ENCODE results near the gene RHBDL3. TPM values are rescaled to one million over a fixed set of nuclear protein-coding genes. Genes with fewer than 3 reads are reported as not detected.

The RHBDL3 gene
- total RNA-seq, 1 donor from 2014 or later, result 124 TPM

DNA sequence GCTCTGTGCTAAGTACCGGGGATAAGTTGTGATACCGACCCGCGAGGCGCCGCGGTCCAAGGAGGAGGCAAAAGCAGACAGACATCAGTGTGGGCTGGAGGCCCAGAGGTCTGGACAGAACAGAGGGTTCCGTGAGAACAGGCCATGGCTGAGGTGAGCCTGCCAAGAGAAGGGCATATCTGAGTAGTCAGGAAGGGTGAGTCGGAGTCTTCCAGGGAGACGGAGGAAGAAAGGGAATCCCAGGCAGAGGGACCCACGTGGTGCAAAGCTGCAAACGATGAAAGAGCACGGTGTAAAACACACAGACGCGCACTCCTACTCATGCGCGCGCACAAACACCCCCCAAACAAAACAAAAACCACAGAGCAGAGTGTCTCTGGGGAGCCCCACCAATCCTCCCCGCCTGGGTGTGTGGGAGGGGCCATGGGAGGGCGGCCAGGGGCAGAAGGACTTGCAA, 18.1 kb downstream of the RHBDL3 start:
- TF ChIP-seq, protein P1, sequence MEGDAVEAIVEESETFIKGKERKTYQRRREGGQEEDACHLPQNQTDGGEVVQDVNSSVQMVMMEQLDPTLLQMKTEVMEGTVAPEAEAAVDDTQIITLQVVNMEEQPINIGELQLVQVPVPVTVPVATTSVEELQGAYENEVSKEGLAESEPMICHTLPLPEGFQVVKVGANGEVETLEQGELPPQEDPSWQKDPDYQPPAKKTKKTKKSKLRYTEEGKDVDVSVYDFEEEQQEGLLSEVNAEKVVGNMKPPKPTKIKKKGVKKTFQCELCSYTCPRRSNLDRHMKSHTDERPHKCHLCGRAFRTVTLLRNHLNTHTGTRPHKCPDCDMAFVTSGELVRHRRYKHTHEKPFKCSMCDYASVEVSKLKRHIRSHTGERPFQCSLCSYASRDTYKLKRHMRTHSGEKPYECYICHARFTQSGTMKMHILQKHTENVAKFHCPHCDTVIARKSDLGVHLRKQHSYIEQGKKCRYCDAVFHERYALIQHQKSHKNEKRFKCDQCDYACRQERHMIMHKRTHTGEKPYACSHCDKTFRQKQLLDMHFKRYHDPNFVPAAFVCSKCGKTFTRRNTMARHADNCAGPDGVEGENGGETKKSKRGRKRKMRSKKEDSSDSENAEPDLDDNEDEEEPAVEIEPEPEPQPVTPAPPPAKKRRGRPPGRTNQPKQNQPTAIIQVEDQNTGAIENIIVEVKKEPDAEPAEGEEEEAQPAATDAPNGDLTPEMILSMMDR (IDR thresholded peaks at IDR 0.05; ENCODE audit: partially characterized antibody, unreplicated experiment), result no peak
- Mint-ChIP-seq H3K4me3 (ENCODE audit: unreplicated experiment) (peak overlapping the region; percentile 19), H3K27me3 (ENCODE audit: unreplicated experiment) (peaks cover 6% of the 10 kb centered on the region), H3K27ac (ENCODE audit: unreplicated experiment) (peak overlapping the region; percentile 64), H3K36me3 (ENCODE audit: unreplicated experiment) (peaks cover 4% of the 10 kb centered on the region), H3K9me3 (ENCODE audit: unreplicated experiment) (peaks cover 16% of the 10 kb centered on the region), H3K4me1 (ENCODE audit: low read depth, unreplicated experiment) (peaks cover 38% of the 10 kb centered on the region)
- no peak for DNase-seq

DNA sequence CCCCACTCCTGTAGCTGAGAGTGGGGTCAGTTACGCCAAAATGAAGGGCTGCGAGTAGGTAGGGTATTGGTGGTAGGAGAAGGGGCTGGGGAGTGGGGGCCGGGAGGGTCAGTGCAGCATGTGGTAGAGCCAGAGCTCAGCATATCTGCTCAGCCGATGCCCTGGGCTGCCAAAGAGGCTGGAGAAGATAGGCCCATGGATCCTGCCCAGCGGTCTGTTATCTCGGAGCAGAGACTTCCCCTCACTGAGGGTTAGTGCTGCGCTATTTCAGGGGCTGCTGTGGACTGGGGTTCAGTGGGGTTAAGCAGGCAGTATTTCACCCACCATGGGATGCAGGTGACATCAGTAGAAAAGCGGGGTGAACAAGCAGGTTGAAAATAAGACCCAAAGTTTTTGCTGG, 19.7 kb downstream of the RHBDL3 start:
- peaks cover 4% of the 10 kb centered on the region for H3K36me3 Mint-ChIP-seq (ENCODE audit: unreplicated experiment)
- TF ChIP-seq, protein P1 (IDR thresholded peaks at IDR 0.05; ENCODE audit: partially characterized antibody, unreplicated experiment), result no peak
- peaks cover 40% of the 10 kb centered on the region for H3K4me1 Mint-ChIP-seq (ENCODE audit: low read depth, unreplicated experiment)
- H3K27ac Mint-ChIP-seq (ENCODE audit: unreplicated experiment), result no peak overlapping the region
- DNase-seq, result no peak
- no peak overlapping the region for H3K4me3 Mint-ChIP-seq (ENCODE audit: unreplicated experiment)
- peaks cover 11% of the 10 kb centered on the region for H3K9me3 Mint-ChIP-seq (ENCODE audit: unreplicated experiment)
- peaks cover 5% of the 10 kb centered on the region for H3K27me3 Mint-ChIP-seq (ENCODE audit: unreplicated experiment)

DNA sequence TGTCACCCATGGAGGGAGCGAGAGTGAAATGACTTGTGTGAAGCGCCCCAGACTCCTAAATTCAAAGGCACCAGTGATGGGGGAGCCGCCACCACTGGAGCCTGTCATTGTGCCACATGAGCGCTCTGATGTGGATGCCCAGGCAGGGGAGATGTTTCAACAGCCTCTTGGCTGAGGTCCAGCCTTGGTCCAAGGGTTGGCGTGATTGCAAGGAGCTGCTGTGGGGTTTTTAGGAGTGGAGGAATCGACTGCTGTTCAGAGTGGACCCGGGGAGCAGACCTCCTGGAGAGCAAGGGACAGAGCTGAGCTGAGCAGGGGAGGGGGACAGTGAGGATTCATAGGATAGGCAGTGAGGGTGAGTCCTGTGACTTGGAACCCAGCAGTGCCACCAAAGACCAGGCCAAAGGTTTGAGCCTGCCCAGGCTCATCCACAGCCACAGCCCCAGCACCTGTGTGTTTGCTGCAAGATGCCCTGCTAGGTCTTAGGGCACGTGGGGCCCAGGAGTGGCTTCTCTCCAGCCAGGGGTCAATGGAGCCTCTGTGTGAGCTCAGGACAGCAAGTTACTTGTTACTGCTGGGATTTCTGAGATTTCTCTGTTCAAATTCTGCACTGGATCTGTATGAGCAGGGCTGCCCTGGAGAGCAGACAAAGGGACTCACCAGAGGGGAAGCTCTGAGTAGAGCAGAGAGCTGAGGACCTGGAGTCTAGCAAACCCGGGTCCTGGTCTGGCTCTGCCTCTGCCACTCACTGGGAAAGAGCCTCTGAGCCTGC, 20.3 kb downstream of the RHBDL3 start:
- Mint-ChIP-seq H3K27ac (ENCODE audit: unreplicated experiment) (no peak overlapping the region), H3K27me3 (ENCODE audit: unreplicated experiment) (peaks cover 2% of the 10 kb centered on the region), H3K9me3 (ENCODE audit: unreplicated experiment) (peaks cover 11% of the 10 kb centered on the region), H3K4me1 (ENCODE audit: low read depth, unreplicated experiment) (peaks cover 36% of the 10 kb centered on the region), H3K36me3 (ENCODE audit: unreplicated experiment) (peaks cover 4% of the 10 kb centered on the region), H3K4me3 (ENCODE audit: unreplicated experiment) (no peak overlapping the region)
- TF ChIP-seq, protein P1 (IDR thresholded peaks at IDR 0.05; ENCODE audit: partially characterized antibody, unreplicated experiment), result no peak
- no peak for DNase-seq

DNA sequence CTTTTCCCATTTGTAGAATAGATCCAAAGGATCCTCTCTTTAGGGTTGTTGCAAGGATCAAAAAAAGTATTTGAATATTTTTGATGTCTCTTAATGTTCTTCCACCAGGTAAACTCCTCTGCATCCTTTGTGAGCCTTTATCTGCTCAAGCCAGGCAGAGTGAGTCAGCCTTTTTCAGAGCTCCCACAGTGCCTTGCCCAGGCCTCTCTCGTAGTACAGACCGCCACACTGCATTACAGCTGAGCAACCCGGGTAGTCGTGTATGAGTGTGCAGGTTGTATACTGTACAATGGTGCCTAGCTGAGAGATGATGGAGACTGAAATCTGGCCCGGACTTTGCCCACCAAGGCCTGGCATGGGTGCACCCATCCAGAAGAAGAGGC, 20.9 kb downstream of the RHBDL3 start:
- peaks cover 4% of the 10 kb centered on the region for H3K36me3 Mint-ChIP-seq (ENCODE audit: unreplicated experiment)
- peaks cover 11% of the 10 kb centered on the region for H3K9me3 Mint-ChIP-seq (ENCODE audit: unreplicated experiment)
- no peak overlapping the region for H3K4me3 Mint-ChIP-seq (ENCODE audit: unreplicated experiment)
- peaks cover 34% of the 10 kb centered on the region for H3K4me1 Mint-ChIP-seq (ENCODE audit: low read depth, unreplicated experiment)
- TF ChIP-seq, protein P1 (IDR thresholded peaks at IDR 0.05; ENCODE audit: partially characterized antibody, unreplicated experiment), result no peak
- H3K27me3 Mint-ChIP-seq (ENCODE audit: unreplicated experiment), result peaks cover 2% of the 10 kb centered on the region
- H3K27ac Mint-ChIP-seq (ENCODE audit: unreplicated experiment), result no peak overlapping the region
- DNase-seq, result no peak

DNA sequence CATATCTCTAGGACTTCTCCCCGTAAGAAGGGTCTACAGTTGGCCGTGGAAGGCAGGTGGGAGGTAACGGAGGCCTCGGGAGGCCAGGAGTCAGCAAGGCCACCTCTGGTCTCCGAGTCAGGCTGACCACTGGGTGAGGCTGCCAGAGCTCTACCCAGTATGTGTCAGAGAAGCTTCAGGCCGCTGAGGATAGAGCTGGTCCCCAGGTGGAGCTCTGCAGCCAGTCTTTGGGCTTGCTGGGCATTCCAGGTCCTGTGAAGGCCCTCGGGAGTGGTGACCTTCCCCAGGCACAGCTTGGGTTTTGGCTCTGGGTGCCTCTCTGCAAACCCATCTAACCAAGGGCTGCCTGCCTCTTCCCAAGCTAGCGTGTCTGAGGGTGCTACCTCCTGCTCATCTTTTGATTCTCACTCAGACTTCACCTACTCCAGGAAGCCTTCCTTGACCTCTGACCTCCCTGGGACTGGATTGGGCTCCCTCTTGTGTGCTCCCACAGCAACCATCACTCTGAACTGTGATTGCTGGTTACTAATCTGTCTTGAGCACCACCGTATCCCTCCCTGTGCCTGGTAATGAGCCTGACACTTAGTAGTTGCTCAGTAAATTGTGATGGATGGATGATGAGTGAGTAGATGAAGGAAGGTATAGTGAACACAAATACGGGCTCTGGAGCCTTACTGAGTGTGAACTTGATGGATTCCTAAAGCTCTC, 22.3 kb downstream of the RHBDL3 start:
- Mint-ChIP-seq H3K27ac (ENCODE audit: unreplicated experiment) (peak overlapping the region; percentile 28), H3K4me3 (ENCODE audit: unreplicated experiment) (no peak overlapping the region), H3K4me1 (ENCODE audit: low read depth, unreplicated experiment) (peaks cover 29% of the 10 kb centered on the region), H3K36me3 (ENCODE audit: unreplicated experiment) (peaks cover 4% of the 10 kb centered on the region), H3K9me3 (ENCODE audit: unreplicated experiment) (peaks cover 11% of the 10 kb centered on the region), H3K27me3 (ENCODE audit: unreplicated experiment) (peaks cover 6% of the 10 kb centered on the region)
- TF ChIP-seq, protein P1 (IDR thresholded peaks at IDR 0.05; ENCODE audit: partially characterized antibody, unreplicated experiment), result no peak
- DNase-seq, result no peak

Measured in glutamatergic neuron (in vitro differentiated cells).